NCI-H2227 (cell line): Measurements from ENCODE around the gene BAX.
A peak's percentile ranks its signal among the peaks of the same experiment; 100 is the strongest.

Source experiments
- DNase-seq: peaks from one replicate; lab custom pipeline; 2025; ENCODE audit not compliant: unreplicated experiment; lab: John Stamatoyannopoulos, UW

Gene BAX

DNA sequence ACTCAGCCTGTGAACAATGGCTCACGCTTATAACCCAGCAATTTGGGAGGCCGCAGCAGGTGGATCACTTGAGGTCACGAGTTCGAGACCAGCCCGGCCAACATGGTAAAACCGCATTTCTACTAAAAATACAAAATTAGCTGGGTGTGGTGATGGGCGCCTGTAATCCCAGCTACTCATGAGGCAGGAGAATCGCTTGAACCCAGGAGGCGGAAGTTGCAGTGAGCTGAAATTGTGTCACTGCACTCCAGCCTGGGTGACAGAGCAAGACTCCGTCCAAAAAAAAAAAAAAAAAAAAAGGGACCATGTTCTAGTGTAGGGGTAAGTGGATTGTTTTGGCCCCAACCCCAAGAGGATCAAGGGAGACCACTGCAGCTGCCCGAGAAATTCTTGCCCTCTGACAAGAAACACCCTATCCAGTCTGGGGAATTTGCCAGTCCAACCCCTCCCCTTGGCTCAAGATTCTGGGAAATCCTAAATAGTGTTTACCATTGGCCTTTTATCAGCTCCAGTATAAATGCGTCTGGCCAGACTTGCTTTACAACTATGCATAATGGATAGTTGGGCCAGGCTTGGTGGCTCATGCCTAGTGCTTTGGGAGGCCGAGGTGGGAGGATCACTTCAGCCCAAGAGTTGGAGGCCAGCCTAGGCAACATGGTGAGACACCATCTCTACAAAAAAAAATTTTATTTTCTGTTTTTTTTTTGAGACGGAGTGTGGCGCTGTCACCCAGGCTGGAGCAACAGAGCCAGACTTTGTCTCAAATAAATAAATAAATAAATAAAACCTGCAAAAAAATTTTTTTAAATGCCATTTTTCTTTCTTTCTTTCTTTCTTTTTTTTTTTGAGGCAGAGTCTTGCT, 26.3 kb upstream of the BAX start:
- DNase-seq: no peak

DNA sequence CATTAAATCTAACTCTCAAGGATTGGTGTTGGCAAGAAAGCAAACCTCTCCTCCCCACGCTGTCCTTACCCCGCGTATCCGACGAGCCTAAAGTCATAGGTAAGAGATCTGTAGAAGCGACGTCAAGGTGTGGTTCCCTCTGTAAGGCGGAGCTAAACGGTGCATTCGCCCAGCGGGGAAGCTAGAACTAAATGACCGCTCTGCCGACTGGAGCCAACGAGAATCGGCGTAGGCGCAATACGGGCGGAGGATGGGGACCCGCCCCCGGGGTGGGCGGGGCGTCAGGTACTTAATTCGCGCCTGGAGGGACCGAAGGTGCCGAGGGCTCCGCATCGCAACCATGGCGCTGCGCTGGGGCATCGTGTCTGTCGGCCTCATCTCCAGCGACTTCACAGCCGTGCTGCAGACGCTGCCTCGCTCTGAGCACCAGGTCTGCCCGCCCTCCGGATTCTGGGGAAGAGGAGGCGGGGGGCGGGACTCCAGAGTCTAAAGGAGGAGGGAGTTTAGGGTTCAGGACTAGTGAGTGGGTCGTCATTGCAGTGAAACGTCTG, 21.2 kb upstream of the BAX start, which contains the start of gene DHDH:
Gene DHDH, plus strand, starts transcription at position 318 of the 551 bp plus-strand sequence. Its CDS starts 23 bp downstream, at position 341.
- peak; percentile 92 for DNase-seq

DNA sequence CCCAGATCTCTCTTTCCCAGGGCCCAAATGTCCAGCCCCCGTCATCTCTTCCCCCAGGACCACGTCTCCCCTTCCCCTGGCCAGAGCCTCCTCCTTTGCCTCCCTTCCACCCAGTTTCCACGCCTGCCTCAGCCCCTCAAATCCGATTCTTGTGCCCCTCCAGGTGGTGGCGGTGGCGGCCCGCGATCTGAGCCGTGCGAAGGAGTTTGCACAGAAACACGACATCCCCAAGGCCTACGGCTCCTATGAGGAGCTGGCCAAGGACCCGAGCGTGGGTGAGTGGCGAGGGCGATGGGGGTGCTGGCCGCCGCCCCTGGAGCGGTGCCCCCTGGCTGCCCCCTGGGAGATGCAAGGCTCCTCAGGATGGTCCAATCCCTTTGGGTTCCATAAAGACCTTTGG, 19.8 kb upstream of the BAX start:
- no peak for DNase-seq

DNA sequence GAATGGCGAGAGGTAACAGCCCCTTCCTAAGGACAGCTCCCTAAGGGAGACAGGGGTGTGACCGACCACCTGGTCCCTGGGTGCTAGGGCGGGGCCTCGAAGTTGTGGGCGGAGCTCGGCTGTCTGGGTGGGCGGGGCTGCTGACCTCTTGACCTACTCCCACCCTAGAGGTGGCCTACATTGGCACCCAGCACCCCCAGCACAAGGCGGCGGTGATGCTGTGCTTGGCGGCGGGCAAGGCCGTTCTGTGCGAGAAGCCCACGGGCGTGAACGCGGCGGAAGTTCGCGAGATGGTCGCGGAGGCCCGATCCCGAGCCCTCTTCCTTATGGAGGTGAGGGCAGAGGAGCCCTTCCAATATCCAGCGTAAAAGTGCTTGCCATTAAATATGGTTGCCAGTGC, 18.8 kb upstream of the BAX start:
- no peak for DNase-seq

DNA sequence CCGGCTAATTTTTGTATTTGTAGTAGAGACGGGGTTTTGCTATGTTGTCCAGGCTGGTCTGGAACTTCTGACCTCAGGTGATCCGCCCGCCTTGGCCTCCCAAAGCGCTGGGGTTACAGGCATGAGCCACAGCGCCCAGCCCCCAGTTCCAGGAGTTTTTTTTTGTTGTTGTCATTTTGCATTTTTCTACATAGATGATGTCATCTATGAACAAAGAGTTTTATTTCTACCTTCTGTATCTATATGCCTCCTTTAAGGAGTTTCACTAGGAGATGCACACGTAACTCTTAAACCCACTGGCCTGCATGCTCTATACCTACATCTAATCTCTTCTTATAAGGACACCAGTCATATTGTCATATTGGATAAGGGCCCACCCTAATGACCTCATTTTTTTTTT, 16.4 kb upstream of the BAX start:
- DNase-seq: no peak

DNA sequence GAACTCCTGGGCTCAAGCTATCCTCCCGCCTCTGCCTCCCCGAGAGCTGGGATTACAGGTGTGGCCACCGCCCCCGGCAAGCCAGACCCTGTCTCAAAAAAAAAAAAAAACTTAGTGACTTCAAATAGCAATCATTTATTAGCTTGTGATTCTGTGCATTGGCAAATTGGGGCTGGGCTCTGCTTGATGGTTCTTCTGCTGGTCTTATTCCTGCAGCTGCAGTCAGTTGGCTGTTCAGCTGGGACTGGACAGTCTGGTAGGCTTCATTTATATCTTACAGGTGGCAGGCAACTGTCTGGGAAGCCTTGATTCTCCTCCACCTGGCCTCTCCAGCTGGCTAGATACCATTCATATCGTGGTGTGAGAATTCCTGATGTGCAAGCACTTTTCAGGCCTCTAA, 13.8 kb upstream of the BAX start:
- no peak for DNase-seq

DNA sequence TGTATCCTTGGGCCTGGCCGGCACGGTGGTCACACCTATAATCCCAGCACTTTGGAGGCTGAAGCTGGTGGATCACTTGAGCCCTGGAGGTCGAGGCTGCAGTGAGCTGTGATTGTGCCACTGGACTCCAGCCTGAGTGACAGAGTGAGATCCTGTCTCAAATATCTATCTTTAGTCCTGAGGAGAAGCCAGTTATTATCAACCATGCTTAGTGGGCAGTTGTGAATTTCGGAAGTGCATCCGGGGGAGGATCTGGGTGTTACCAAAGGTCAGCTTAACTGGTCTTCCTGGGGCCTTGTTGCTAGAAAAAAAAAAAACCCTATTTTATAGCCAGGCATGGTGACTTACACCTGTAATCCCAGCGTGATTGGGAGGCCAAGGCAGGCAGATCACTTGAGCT, 11.6 kb upstream of the BAX start:
- no peak for DNase-seq

DNA sequence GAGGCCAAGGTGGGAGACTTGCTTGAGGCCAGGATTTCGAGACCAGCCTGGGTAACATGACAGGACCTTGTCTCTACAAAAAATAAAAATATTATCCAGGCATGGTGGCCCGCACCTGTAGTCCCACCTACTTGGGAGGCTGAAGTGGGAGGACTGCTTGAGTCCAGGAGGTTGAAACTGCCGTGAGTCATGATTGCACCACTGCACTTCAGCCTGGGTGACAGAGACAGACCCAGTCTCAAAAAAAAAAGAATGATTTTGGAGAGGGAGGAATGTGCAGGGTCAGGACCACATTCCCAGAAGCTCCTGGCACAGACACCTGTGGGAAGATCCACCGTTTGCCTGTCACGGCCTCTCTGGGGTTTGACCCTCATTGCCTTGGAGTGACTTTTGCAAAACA, 9.3 kb upstream of the BAX start:
- no peak for DNase-seq

DNA sequence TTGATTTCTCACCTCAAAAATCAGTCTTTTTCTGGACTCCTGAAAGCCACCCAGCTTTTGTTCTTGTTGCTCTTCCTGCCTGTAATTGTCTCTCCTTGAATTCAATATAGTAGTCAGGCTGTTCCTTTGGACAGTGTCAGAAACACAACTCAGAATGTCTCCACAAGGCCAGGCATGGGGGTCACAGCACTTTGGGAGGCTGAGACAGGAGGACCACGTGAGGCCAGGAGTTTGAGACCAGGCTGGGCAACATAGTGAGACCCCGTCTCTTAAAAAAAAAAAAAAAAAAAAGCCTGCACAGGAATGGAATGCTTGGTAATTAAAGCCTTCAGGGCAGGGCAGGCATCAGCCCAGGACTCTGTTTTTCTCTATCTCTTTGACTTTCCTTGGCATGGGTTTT, 8.9 kb upstream of the BAX start:
- no peak for DNase-seq

DNA sequence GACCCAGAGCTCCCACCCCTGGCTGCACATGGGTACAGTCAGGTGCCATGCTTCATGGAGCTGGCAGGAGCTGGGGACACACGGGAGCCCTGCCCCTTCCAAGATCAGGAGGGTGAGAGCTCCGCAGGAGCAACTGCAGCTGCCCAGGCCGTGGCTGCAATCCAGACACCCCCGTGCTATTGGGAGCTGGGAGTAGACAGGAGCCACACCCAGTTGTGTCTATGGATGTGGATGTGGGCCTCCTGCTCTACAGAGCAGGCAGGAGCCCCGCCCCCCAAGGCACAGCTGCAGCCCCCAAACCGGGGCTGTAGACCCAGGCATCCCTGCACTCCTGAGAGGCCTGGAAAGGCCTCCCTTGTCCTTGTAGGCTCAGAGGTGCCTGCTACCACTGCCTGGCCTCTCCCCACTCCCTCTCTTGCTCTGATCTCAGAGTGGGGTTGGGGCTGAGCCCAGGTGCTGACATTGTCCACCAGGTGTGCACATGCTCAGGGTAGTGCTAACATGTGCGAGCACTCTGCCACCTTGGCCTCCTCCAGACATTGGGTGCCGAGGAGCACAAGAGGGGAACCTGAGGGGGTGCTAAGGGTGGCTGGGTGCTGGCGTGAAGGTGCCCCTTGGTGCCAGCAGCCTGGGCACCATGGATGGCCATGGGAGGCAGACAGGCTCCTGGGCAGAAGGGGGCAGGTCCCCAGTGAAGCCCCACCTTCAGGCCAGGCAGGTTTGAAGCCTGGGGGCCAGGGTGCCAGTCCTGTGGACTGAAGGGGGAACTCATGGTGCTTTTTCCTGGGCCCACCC, 8.0 kb upstream of the BAX start:
- no peak for DNase-seq

DNA sequence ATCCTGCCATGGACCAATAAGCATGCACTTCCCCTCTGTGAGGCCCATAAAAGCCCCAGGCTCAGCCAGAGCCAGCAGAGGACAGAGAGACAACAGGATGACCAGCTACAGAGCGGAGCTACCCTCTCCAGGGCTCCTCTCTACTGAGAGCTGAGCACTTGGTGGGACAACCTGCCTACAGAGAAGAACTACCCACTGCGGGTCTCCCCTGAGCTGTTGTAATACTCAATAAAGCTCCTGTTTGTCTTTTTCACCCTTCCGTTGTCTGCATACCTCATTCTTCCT, 7.5 kb upstream of the BAX start:
- DNase-seq: no peak

DNA sequence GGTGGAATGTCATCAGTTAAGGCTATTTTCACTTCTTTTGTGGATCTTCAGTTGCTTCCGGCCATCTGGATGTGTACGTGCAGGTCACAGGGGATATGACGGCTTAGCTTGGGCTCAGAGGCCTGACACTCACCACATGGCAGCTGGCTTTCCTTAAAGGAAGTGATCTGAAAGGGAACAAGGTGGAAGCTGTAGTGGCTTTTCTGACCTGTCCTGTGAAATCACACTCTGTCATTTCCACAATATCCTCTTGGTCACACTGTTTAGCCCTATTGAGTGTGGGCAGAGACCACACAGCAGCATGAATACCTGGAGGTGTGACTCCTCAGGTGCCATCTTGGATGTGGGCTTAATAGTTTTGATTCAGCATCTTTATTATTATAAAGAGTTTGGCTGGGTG, 4.5 kb upstream of the BAX start:
- no peak for DNase-seq

DNA sequence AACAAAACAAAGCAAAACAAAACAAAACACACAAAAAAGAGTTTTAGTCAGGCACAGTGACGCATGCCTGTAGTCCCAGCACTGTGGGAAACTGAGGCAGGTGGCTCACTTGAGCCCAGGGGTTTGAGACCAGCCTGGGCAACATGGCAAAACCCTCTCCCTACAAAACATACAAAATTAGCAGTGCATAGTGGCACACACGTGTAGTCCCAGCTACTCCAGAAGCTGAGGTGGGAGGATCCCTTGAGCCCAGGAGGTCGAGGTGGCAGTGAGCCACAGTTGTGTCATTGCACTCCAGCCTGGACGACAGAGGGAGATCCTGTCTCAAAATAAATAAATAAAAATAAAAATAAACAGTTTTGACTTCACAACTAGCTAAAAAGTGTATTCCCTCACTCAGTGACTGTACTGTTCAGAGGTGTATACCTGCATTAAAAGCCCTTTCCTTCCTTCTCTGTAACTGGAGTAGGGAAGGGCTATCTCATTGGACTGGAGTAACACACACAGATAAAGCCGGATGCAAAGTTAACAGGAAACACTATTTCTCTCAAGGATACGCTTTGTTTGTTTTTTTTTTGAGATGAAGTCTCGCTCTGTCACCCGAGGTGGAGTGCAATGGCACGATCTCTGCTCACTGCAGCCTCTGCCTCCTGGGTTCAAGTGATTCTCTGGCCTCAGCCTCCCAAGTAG, 3.7 kb upstream of the BAX start:
- DNase-seq: no peak

DNA sequence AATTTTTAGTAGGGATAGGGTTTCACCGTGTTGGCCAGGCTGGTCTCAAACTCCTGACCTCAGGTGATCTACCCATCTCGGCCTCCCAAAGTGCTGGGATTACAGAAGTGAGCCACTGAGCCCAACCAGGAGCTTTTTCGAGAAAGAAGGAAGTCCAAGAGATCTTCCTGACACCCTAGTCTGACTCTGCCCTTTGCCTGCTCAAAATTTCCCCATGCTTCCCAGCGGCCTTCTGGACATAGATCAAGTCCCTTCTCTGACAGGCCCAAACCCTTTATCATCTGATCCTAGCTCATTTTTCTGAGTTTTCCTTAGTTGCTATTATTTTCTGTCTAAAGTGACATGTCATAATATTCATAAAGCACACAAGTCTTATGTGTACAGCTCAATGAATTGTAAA, 1.5 kb upstream of the BAX start:
- DNase-seq: no peak

DNA sequence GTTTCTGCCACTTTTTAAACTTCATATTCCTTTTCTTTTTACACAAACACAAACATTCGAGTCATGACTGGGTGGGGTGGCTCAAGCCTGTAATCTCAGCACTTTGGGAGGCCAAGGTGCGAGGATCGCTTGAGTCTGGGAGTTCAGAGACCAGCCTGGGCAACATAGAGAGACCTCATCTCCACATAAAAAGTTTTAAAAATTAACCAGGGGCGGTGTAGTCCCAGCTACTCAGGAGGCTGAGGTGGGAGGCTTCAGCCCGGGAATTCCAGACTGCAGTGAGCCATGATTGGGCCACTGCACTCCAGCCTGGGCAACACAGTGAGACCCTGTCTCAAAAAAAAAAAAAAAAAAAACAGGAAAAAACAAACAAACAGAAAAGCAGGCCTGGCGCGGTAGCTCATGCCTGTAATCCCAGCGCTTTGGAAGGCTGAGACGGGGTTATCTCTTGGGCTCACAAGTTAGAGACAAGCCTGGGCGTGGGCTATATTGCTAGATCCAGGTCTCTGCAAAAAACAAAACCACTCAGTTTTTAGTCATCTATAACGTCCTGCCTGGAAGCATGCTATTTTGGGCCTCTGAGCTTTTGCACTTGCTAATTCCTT, 583 bp upstream of the BAX start:
- no peak for DNase-seq

DNA sequence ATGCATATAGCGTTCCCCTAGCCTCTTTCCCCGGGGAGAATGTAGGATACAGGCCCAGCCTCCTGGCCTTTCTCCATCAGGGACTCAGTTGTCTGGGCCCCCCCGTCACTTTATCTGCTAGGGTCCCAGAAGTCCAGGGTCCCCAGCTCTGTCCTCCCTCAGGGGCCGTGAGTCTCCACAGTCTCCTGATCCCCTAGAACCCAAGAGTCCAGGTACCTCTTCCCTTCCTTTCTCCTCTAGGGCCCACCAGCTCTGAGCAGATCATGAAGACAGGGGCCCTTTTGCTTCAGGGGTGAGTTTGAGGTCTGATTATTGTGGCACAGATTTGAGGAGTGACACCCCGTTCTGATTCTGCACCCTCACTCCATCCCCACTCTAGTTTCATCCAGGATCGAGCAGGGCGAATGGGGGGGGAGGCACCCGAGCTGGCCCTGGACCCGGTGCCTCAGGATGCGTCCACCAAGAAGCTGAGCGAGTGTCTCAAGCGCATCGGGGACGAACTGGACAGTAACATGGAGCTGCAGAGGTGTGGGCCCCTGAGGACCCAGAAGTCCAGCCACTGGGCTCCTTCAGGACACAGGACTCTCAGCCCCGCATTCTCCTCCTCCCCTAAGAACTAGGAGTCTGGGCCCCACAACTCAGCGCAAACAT, 758 bp downstream of the BAX start:
- no peak for DNase-seq

DNA sequence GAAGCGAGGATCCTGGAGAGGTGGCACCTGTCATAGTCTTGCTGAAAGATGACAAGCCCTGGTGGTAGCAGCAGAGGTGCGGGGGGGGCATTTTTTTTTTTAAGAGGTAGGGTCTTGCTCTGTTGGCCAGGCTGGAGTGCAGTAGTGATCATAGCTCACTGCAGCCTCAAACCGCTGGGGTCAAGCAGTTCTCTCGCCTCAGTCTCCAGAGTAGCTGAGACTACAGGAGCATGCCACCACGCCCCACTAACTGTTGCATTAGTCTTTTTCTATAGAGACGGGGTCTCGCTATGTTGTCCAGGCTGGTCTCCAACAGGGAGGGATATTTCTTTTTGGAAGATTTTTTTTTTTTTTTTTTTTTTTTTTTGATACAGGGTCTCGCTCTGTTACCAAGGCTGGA, 3.3 kb downstream of the BAX start:
- DNase-seq: no peak

DNA sequence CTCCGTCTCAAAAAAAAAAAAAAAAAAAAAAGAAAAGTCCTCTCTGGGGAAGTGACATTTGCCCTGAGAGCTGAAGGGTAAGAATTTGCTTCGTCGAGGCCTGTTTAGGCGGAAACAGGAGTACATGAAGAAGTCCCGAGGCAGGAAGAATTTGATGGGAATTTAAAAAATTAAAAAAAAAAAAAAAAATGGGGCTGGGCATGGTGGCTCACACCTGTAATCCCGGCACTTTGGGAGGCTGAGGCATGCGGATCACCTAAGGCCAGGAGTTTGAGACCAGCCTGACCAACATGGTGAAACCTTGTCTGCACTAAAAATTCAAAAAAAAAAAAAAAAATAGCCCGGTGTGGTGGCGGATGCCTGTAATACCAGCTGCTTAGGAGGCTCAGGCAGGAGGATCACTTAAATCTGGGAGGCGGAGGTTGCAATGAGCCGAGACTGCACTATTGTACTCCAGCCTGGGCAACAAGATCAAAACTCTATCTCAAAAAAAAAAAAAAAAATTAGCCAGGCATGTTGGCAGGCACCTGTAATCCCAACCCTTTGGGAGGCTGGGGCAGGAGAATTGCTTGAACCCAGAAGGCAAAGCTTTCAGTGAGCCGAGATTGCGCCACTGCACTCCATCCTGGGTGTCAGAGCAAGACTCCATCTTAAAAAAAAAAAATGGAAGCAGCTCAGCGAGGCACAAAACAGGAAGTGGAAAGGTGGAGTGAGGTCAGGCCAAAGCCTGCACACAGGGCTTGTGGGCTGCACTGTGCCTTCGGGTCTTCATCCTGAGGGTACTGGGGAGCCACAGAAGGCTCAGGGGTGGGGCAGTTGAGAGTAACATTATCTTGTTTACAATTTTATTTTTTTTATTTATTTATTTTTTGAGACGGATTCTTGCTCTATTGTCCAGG, 4.9 kb downstream of the BAX start:
- no peak for DNase-seq

DNA sequence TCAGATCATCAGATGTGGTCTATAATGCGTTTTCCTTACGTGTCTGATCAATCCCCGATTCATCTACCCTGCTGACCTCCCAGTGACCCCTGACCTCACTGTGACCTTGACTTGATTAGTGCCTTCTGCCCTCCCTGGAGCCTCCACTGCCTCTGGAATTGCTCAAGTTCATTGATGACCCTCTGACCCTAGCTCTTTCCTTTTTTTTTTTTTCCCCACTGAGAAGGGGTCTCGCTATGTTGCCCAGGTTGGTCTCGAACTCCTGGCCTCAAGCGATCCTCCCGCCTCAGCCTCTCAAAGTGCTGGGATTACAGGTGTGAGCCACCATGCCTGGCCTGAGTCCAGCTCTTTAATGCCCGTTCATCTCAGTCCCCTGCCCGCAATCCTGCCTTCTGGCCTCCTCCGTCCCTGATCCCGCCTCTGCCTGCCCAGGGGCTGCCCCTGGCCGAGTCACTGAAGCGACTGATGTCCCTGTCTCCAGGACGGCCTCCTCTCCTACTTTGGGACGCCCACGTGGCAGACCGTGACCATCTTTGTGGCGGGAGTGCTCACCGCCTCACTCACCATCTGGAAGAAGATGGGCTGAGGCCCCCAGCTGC, 6.5 kb downstream of the BAX start:
- DNase-seq: no peak
